Hepatocyte (in vitro differentiated cells): ENCODE data around the gene RFX8. TPM values are rescaled to one million over a fixed set of nuclear protein-coding genes. Genes with fewer than 3 reads are reported as not detected.

Source experiments
- DNase-seq: peaks from one replicate; pipeline ENCODE4 v3.0.0-alpha.2; 2016; ENCODE audit warnings: low spot score
- H2AFZ ChIP-seq: fragments of 200-600 bp; sonication (generic); 2 replicates; pipeline ENCODE4 v1.6.0; 2016; ENCODE audit warnings: antibody characterized with exemption, mild to moderate bottlenecking
- H3K27ac ChIP-seq: fragments of 200-600 bp; sonication (generic); 2 replicates; pipeline ENCODE4 v1.5.1; 2016; ENCODE audit warnings: mild to moderate bottlenecking
- H3K27me3 ChIP-seq: fragments of 200-600 bp; sonication (generic); 2 replicates; pipeline ENCODE4 v1.6.1; 2016
- H3K36me3 ChIP-seq: fragments of 200-600 bp; sonication (generic); replicated peaks from 2 replicates; pipeline ENCODE4 v1.5.1; 2016; ENCODE audit warnings: low read depth; ENCODE audit not compliant: insufficient read depth
- H3K4me1 ChIP-seq: fragments of 200-600 bp; sonication (generic); 2 replicates; pipeline ENCODE4 v1.5.1; 2016; ENCODE audit warnings: mild to moderate bottlenecking, moderate library complexity; ENCODE audit not compliant: insufficient read depth
- H3K4me2 ChIP-seq: fragments of 200-600 bp; sonication (generic); 2 replicates; pipeline ENCODE4 v1.6.0; 2016
- H3K4me3 ChIP-seq: fragments of 200-600 bp; sonication (generic); 2 replicates; pipeline ENCODE4 v1.5.1; 2016; ENCODE audit warnings: mild to moderate bottlenecking
- H3K79me2 ChIP-seq: fragments of 200-600 bp; sonication (generic); 2 replicates; pipeline ENCODE4 v1.6.0; 2017; ENCODE audit warnings: mild to moderate bottlenecking
- H3K9me2 ChIP-seq: fragments of 200-600 bp; sonication (generic); replicated peaks from 2 replicates; pipeline ENCODE4 v1.6.0; 2017; ENCODE audit warnings: mild to moderate bottlenecking; ENCODE audit not compliant: insufficient read depth
- H3K9me3 ChIP-seq: fragments of 200-600 bp; sonication (generic); 2 replicates; pipeline ENCODE4 v1.5.1; 2016; ENCODE audit warnings: low read depth, mild to moderate bottlenecking
- H4K20me1 ChIP-seq: fragments of 200-600 bp; sonication (generic); 2 replicates; pipeline ENCODE4 v1.6.0; 2016; ENCODE audit warnings: mild to moderate bottlenecking; ENCODE audit not compliant: insufficient read depth, poor library complexity, severe bottlenecking
- CTCF ChIP-seq: fragments of 200-600 bp; sonication (generic); IDR thresholded peaks from 2 replicates; pipeline ENCODE4 v1.5.1; 2016; ENCODE audit warnings: antibody characterized with exemption, mild to moderate bottlenecking; ENCODE audit not compliant: poor library complexity
- EZH2 ChIP-seq: fragments of 200-600 bp; sonication (generic); IDR thresholded peaks from 2 replicates; pipeline ENCODE4 v1.6.1; 2016; ENCODE audit warnings: antibody characterized with exemption, mild to moderate bottlenecking, borderline replicate concordance
- EZH2phosphoT487 ChIP-seq: fragments of 200-600 bp; sonication (generic); IDR thresholded peaks from one replicate; pipeline ENCODE4 v1.6.1; 2018; ENCODE audit warnings: antibody characterized with exemption, mild to moderate bottlenecking, low read depth, moderate library complexity; ENCODE audit not compliant: unreplicated experiment, severe bottlenecking
- WGBS: methylation state at CpG from one replicate; pipeline ENCODE4 v1.1.6; 2016; ENCODE audit warnings: low lambda C conversion rate; ENCODE audit errors: missing lambda C conversion rate; 5-methylcytosine and 5-hydroxymethylcytosine counted together
- polyA plus RNA-seq: library from polyadenylated mRNA; unstranded; fragments of >200 nt; fragmentation: Nextera tagmentation; extraction: Ambion mirVana; gene quantifications from 2 replicates; pipeline ENCODE4 v1.2.1, GENCODE V29; 2016
- total RNA-seq: library from RNA; depleted of rRNA; stranded (reverse); fragments of >200 nt; gene quantifications from 2 replicates; pipeline ENCODE4 v1.2.3, GENCODE V29; 2014

Gene RFX8
- total and polyA plus RNA-seq, 2 experiments from 2014 or later: 0.52 TPM; not detected in 1

- Histone ChIP-seq H3K27me3 (no peaks in the 10 kb centered on the region), H3K36me3 (no peaks in the 10 kb centered on the region), H3K4me3 (no peak overlapping the region), H2AFZ (no peak overlapping the region), H4K20me1 (no peaks in the 10 kb centered on the region), H3K9me2 (no peaks in the 10 kb centered on the region), H3K79me2 (no peaks in the 10 kb centered on the region), H3K4me2 (no peak overlapping the region), H3K4me1 (peaks cover 2% of the 10 kb centered on the region), H3K9me3 (no peaks in the 10 kb centered on the region), H3K27ac (no peak overlapping the region)
- WGBS: 96% methylated on average over 7 of the region's 7 CpGs
- no peak for DNase-seq
- TF ChIP-seq EZH2: no peak
- TF ChIP-seq CTCF: no peak
- TF ChIP-seq EZH2phosphoT487: no peak
Measured at GRCh38 chr2:101364878-101365277, 110.0 kb downstream of the RFX8 start.

GRCh38 chr2:101362777-101363176, 112.1 kb downstream of the RFX8 start:
- H3K27ac ChIP-seq: no peak overlapping the region
- H3K4me1 ChIP-seq: peaks cover 11% of the 10 kb centered on the region
- DNase-seq: no peak
- H3K9me3 ChIP-seq: no peaks in the 10 kb centered on the region
- no peaks in the 10 kb centered on the region for H4K20me1 ChIP-seq
- 90% methylated on average over 4 of the region's 4 CpGs for WGBS
- H3K4me2 ChIP-seq: no peak overlapping the region
- H3K36me3 ChIP-seq: no peaks in the 10 kb centered on the region
- no peaks in the 10 kb centered on the region for H3K79me2 ChIP-seq
- H3K4me3 ChIP-seq: no peak overlapping the region
- no peak overlapping the region for H2AFZ ChIP-seq
- TF ChIP-seq EZH2: no peak
- no peak for TF ChIP-seq EZH2phosphoT487
- no peak for TF ChIP-seq CTCF
- no peaks in the 10 kb centered on the region for H3K27me3 ChIP-seq
- H3K9me2 ChIP-seq: no peaks in the 10 kb centered on the region

DNA sequence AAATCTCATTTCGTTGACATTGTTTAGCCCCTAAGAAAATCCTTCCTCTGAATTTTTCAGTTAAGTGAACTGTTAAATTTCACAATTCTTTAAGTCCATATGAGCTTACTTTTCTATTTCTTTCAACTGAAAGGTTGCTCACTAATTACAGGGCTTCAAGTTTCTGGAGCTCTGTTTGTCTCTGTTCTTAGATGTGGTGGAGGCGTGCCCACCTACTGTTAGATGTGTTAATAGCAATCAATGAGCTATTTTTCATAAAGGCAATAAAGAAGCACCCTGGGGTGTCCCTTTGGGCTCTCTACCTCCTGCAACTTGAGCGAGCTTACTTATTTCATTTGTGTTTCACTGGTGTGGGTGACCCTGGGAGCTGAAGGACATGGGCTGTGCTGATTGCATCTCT, 112.6 kb downstream of the RFX8 start:
- Histone ChIP-seq H3K27me3 (no peaks in the 10 kb centered on the region), H3K4me1 (peaks cover 11% of the 10 kb centered on the region), H3K4me3 (no peak overlapping the region), H3K27ac (no peak overlapping the region), H3K79me2 (no peaks in the 10 kb centered on the region), H3K9me3 (no peaks in the 10 kb centered on the region), H3K4me2 (no peak overlapping the region), H3K9me2 (no peaks in the 10 kb centered on the region), H3K36me3 (no peaks in the 10 kb centered on the region), H4K20me1 (no peaks in the 10 kb centered on the region), H2AFZ (no peak overlapping the region)
- TF ChIP-seq CTCF: no peak
- no peak for TF ChIP-seq EZH2
- no peak for TF ChIP-seq EZH2phosphoT487
- WGBS: 85% methylated on average over 3 of the region's 3 CpGs
- DNase-seq: no peak

GRCh38 chr2:101361522-101361921, 113.4 kb downstream of the RFX8 start:
- 57% methylated on average over 2 of the region's 2 CpGs for WGBS
- Histone ChIP-seq H3K9me2 (no peaks in the 10 kb centered on the region), H3K79me2 (no peaks in the 10 kb centered on the region), H2AFZ (no peak overlapping the region), H3K4me3 (no peak overlapping the region), H3K4me2 (no peak overlapping the region), H3K36me3 (no peaks in the 10 kb centered on the region), H3K4me1 (peaks cover 11% of the 10 kb centered on the region), H3K27me3 (no peaks in the 10 kb centered on the region), H4K20me1 (no peaks in the 10 kb centered on the region), H3K9me3 (no peaks in the 10 kb centered on the region), H3K27ac (peak overlapping the region; percentile 86)
- TF ChIP-seq EZH2 (no peak), CTCF (no peak), EZH2phosphoT487 (no peak)
- no peak for DNase-seq
